PC-3 (cell line): ENCODE measurements around the gene CXCL5.

Source experiments
- CTCF ChIP-seq: fragments of 300-600 bp; sonication (generic); conservative IDR thresholded peaks from 2 replicates; pipeline ENCODE4 v1.5.1; 2017; ENCODE audit warnings: antibody characterized with exemption, low read depth, mild to moderate bottlenecking, low read length
- EZH2 ChIP-seq: fragments of 300-600 bp; sonication (generic); IDR thresholded peaks from one replicate; pipeline ENCODE4 v1.6.1; 2017; ENCODE audit warnings: antibody characterized with exemption, mild to moderate bottlenecking, low read length; ENCODE audit not compliant: unreplicated experiment
- EZH2phosphoT487 ChIP-seq: fragments of 300-600 bp; sonication (generic); IDR thresholded peaks from 2 replicates; pipeline ENCODE4 v1.6.1; 2018; ENCODE audit warnings: mild to moderate bottlenecking, antibody characterized with exemption, low read length, borderline replicate concordance

- TF ChIP-seq CTCF (peak; percentile 75), EZH2 (no peak), EZH2phosphoT487 (no peak)
Observed at GRCh38 chr4:74038425-74039314, 40.2 kb upstream of the CXCL5 start, which contains the start of gene CXCL3.
